GM18867 (cell line): Measurements from ENCODE around the gene ADPRH.
"Not testable (repeated sequence)": the region's sequence is repeated elsewhere in the genome, so short reads cannot be mapped to it uniquely, and the experiment has no call there.

Experiments
- ATAC-seq: cut with Tn5 transposase; IDR thresholded peaks from one replicate; pipeline ENCODE4 v1.9.1; 2021; ENCODE audit warnings: mild to moderate bottlenecking, moderate library complexity; ENCODE audit not compliant: unreplicated experiment

Gene ADPRH

DNA sequence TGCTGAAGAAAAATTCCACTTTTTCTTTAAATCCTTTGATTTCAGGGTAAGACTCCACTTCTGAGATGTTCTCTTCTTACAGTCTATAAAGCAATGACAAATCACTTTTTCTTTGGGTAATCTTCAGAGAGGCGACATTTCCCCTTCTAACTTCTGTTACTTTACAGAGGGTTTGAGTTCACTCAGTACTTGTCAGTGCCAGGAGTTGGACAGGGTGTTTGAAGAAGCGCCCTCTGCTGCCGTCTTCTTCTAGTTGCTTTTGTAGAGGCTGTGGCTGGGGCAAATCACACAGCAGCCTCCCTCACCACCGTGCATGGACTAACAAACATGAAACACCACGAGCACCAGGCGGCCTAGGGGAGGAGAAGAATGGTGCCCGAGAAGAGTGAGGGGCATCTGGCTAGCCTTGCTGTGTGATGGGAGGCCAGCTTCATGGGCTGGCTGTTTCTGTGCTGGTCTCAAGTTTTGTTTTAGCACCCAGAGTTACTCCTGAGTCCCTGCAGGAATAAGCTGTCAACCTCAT lies 19.8 kb upstream of the ADPRH start, which contains the start of gene CD80:
CD80 (minus strand) TSS at position 174 of the 523 bp plus-strand sequence. CDS start 1,886 bp downstream, outside the sequence.
- ATAC-seq, result peak; percentile 57

DNA sequence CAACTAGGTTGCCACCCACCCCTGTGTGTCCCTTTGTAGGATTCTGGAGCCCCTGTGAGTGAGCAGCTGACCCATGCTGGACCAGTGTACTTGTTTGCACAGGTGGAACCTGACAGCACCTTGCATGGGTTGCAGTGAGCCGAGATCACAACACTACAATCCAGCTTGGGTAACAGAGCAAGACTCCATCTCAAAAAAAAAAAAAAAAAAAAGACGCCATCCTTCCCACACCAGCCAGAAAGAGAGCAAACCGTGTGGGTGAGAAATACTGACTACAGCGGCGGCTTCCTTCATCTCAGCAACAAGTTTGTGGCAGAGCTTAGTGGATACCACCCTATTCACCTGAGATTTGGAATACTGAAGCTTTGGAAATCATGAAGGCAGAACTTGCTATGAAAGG lies 19.1 kb upstream of the ADPRH start:
- no peak for ATAC-seq

DNA sequence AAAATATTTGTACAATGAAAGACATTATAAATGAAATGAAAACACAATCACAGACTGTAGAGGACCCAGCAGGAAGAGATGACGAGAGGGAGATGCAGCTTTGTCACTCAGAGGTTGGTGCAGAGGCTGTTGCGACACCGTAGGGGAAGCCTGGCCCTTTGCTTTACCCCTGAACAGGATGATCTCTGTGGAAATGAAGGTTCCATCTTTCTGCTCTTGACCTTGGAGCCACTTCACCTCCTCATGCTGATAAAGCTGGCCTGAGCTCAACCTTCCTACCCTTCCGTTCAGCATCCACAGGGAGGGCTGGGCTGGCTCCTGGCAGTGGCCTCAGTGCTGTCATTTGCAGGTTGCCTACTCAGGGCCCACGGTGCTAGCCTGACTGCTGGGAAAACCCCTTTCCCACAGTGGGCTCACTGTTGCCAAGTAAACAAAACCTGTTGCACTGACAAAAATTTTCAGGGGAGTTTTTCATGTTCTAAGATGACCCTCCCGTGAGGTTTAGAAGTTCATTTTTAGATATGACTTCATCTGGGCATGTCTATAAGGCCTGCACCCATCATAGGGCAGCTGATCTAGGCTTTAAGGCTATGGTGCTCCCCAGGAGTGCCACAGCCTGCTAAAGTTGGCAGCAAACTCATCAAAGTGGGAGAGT lies 16.9 kb upstream of the ADPRH start:
- ATAC-seq, result peak; percentile 71

DNA sequence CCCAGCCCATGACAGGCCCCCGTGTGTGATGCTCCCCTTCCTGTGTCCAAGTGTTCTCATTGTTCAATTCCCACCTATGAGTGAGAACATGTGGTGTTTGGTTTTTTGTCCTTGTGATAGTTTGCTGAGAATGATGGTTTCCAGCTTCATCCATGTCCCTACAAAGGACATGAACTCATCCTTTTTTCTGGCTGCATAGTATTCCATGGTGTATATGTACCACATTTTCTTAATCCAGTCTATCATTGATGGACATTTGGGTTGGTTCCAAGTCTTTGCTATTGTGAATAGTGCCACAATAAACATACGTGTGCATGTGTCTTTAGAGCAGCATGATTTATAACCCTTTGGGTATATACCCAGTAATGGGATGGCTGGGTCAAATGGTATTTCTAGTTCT lies 16.0 kb upstream of the ADPRH start:
- not testable (repeated sequence) for ATAC-seq

DNA sequence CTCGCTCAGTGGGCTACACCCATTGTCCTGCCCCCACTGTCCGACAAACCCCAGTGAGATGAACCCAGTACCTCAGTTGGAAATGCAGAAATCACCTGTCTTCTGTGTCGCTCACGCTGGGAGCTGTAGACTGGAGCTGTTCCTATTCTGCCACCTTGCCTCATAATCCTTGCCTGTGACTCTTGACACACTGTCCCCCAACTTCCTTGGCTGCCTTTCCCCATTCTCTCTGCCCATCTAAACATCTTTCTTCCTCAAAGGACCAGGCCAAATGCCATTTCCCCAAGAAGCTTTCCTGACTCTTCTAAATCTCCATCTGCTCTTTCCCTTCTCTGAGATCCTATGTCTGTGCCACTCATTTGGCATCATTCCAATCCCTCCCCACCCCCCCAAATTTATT lies 10.1 kb upstream of the ADPRH start:
- ATAC-seq, result no peak

DNA sequence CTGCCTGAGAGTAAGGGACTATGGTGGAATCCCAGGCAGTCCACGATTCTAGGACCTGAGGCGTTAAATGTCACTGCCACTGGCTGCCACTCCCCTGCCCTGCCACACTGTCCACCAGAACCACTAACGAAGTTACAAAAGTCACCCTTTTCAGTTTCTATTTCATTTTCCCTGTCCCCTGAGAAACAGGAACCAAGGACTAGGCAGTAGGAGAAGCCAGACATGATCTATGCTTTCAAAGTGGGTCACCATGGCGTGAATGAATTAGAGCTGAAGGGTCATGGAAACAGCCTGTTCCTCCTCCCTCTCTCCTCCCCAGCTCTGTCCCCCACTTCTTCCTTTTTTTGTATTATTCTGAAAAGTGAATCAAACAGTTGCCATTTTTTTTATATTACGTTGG lies 9.1 kb upstream of the ADPRH start:
- ATAC-seq, result no peak

DNA sequence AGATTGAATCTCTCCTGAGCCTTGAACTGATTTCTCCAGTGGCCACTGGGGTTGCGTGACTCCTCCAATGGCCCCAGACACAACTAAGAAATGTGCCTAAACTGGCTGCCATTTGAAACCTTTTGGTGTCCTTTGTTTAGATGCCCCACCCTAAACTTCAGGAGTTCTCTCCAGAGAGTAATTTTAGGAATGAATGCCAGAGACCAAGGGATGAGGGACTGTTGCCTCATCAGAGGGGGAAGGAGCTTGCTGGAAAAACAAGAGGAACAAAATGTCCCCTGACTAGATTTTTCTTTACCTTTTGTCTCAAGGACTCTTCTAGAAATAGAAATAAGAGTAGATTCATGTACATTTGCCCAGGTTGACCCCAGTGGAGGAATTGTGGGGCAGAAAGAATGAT lies 8.1 kb upstream of the ADPRH start:
- no peak for ATAC-seq

DNA sequence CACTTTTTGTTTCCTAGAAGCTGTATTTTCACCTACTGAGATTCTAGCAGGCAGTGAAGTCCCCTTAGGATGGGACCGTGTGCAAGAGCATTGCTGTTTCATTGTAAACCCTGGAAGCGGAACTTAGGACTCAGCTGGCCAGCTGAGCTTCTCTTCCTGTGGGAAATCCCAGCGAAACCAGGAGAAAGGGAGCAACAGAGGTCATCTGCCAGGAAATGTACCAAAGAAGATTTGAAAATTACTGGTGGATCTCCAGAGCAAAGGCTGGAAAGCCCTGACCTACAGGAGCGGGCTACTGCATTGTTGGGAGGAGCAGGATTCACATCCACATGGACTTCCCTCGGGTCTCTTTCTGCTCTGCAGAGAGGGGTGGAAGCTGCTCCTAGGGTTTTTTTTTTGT lies 7.6 kb upstream of the ADPRH start:
- no peak for ATAC-seq

DNA sequence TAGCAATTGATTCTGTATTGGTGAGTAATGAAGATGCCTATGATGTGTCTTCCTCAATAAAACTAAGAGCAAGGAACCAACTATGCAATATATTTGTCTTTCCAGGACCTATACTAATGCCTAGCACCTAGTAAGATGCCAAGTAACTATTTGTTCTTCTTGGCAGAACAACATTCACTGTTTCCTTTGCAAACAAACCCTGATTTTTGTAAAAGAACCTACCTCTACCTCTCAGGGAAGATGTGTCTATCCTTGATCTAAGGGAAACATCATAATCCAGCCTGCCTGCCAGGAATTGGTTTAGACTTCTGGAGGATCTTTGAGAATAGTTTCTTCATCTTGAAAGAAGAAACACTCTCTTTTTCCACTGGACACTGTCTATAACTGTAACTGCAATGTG lies 3.8 kb upstream of the ADPRH start:
- no peak for ATAC-seq

DNA sequence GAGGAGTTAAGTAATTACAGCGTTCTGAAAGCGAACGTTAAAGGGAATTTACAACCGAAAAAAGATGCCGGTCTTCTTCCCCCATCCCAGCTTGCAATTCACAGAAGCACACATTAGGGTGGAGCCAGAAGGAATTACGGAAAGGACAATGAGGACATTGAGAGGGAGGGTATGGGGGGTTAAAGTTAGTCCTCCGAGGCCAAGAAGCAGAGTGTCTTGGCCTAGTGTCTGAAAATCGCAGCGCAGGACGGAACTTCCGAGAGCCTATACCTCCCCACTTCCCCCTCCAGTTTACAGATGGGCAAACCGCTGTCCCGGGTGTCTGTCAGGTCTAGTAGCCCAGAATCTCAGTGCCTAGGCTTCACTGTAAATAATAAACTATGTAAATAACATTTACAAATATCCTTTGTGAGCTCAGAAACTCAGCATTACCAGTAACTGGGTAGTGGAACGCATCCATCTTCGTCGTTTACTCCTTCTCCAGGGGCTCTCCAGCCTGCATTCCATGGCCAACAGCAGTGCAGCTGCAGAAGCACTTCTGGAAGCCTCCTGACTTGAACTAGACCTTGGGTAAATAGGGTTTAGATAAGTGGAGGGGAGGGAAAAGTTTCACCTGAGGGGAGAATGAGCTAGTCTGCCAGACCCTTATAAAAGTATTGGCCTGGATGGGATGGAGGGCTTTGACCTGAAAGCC lies 922 bp downstream of the ADPRH start:
- ATAC-seq, result peak; percentile 70

DNA sequence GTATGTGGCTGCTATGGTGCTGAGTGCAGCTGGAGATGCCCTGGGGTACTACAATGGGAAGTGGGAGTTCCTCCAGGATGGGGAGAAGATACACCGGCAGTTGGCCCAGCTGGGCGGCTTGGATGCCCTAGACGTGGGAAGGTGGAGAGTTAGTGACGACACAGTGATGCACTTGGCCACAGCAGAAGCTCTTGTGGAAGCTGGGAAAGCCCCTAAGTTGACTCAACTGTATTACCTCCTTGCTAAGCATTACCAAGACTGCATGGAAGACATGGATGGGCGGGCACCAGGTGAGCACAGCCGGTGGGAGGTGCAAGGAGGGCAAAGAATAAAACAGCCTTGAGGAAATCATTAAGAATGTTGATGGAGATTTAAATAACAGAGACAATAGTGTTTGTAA lies 2.9 kb downstream of the ADPRH start:
- peak; percentile 27 for ATAC-seq

DNA sequence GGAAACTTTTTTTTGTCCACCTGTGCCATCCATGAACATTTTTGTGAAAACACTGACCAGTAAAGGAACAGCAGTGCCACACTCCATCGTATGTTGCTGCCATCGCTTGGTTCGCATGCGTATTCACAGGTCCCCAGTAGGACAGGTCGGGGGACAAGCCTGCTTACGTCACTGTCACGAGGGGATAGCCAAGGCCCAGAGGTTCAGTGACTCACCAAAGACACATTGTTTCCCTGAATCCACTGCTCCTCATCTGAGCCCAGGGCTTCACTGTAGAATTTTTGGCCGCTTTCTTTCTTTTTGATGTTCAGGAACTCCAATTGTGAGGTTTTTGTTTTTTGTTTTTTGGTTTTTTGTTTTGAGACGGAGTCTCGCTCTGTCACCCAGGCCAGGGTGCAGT lies 5.9 kb downstream of the ADPRH start:
- ATAC-seq, result no peak

DNA sequence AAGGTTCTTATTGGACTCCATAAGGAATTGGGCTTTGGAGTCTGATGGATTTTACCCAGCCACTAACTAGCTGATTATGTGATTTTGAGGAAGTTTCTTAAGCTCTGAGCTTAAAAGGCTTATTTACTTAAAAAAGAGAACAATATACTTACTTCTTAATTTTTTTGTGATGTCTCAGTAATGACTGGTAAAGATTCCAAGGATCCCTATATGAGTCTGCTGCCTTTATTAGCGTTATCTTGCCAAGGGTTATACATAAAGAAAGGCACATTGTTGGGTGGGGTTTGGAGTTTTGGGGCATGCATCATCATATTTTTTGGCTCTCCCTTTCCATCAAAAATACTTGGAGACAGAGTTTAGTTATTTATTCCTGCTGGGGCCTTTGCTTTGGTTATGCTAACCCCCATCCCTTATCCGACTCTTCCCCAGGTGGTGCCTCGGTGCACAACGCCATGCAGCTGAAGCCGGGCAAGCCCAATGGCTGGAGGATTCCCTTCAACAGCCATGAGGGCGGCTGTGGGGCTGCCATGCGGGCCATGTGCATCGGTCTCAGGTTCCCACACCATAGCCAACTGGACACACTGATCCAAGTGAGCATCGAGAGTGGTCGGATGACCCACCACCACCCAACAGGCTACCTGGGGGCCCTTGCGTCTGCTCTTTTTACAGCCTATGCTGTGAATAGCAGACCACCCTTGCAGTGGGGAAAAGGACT lies 6.7 kb downstream of the ADPRH start:
- ATAC-seq, result no peak

DNA sequence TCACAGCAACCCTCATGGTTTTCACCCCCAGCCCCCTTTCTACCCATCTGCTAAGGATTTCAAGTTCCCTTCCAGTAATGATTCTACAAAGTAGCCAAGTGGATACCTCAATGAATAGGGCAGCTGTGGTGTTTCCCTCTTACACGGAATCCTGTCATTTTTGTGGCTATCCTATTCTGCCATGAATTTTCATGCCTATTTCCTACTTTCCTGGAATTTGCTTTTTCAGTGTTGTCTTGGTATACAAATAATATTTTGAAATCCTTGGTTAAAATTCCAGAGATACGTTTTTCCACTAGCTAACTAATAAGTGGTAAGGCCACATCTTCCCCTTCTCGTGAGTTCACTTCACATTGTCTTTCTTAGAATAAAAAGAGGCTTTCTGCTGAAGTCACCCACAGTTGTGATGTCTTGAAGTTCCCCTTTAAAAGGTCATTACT lies 7.5 kb downstream of the ADPRH start:
- no peak for ATAC-seq

DNA sequence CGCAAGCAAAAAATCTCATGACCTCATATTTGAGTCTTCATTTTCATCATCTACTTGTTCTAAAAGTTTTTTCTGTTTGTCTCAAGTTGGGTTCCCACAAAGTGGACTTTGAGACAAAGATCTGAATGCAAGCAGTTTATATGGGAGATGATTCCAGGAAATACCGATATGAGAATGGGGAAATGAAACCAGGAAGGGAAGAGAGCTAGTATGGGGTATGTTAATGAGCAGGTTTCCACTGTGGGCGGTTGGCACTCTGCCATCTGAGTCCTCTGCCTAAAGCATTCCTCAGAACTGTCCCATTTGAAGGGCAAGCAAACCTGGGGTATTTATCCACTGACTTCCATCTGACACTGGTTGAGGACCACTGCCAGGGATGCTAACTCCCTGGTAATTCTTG lies 8.8 kb downstream of the ADPRH start:
- ATAC-seq, result no peak

DNA sequence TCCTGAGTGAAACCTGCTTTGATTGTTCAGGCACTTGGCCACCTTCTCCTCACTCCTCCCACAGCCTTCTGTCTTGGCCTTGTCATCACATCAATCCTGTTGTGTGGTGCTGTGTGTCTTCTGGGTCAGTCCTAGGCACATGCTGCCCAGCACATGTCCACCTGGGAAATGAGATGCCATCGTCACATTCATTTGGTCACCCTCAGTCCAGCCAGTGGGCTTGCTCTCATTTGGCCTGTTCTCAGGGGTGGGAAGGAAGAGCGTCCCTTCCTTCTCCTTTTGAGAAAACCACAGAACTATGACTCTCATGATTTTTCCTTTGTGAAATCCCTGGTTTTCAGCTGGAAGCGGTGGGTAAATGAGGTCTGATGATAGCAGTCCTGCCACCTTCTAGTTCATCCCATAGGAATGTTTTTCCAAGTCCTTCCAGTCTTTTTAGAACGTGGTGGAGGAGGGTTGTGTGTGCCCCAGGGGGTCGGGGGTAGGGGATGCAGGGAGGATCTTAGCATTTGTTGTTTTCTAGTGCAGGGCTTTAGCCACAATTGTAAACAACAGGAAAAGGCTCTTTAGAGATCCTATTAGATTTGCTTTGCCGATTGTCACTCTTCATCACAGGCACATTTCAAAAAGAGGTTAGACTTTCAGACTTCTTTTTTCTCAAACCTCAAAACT lies 9.9 kb downstream of the ADPRH start:
- ATAC-seq, result no peak

DNA sequence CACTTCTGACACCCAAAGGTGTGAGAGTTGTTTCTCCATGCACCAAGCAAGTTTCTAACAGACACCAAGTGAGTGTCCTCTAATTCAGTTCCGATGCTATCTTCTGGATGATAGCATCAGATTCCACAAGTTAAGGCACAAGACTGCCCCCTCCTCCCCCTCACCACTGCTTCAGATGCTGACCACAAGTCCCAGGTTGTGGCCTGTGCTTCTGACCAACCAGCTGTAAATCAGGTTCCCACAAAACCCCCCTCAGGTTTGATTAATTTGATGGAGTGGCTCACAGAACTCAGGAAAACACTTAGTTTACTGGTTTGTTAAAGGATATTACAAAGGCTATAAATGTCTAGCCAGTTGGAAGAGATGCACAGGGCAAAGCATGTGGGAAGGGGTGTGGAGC lies 11.4 kb downstream of the ADPRH start:
- ATAC-seq, result no peak

DNA sequence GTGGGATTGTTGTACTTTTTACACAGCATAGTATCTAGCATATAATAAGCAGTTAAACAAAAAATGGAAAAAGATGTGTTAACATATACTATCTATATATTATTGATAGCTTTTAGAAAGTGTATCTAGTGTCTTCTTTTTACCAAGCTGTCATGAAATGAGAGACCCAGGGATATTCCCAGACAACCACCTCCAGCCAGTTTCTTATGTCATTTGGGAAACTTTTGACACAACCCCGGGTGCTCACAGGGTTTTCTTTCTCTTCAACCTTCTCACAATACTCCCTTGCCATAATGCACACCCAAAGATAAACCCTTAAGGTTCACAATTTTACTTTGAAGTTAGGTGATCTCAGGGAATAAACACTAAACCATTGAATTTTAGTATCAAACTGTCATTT lies 13.6 kb downstream of the ADPRH start:
- ATAC-seq, result no peak

DNA sequence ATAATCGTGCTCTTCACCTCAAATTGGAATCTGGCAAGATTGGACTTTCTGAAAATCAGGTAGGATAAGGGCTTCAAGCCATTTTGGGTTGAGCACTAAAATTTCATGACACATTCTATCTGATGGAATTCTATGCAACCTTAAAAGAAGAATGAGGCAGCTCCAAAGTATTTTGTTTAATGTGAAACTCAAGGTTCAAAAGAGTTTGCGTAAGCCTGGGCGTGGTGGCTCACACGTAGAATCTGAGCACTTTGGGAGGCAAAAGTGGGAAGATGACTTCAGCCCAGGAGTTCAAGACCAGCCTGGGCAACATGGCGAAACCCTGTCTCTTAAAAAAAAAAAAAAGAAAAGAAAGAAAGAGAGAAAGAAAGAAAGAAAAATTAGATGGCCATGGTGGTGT lies 14.8 kb downstream of the ADPRH start:
- ATAC-seq, result no peak

DNA sequence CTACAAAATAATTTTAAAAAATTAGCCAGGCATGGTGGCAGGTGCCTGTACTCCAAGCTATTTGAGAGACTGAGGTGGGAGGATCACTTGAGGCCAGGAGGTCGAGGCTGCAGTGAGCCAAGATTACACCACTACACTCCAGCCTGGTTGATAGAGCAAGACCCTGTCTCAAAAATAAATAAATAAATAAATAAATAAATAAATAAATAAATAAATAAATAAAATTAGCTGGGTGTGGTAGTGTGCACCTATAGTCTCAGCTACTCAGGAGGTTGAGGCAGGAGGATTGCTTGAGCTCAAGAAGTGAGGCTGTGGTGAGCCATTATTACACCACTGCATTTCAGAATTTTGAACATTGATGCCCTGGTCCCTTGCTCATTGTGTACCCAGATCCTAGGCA lies 15.6 kb downstream of the ADPRH start:
- ATAC-seq, result not testable (repeated sequence)

DNA sequence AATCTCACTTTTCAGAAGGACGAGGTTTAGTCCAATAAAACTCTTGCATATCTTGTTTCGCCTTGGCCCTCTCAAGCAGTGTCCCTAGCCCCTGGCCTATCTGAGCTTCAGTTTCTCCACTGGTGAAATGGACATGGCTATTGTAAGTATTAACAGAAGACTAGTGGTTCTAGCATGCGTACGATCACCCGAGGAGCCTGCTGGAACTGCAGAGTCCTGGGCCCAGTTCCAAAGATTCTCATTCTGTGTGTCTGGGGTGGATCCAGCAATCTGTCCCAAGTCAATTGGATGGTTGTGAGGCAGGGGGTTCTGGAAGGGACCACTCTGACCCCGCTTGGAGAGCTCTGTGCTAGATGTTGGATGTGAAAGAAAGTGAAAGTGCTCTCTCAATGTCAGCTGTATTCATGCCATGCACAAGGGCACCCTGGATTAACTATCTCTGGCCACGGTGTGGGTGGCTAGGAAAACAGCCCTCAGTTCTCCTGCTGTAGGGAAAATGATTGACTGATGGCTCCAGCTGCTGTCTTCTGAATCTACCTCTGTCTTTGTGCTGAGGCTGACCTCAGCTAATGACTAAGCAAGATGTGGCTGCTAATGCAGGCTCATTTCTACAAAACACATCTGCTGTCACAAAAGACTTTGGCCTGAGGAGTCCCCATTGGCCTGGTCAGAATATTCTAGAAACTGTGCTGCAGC lies 16.5 kb downstream of the ADPRH start:
- no peak for ATAC-seq
